Pancreas (tissue), 10 donors: ENCODE measurements around the gene TCF3. TPM values are rescaled to one million over a fixed set of nuclear protein-coding genes. Genes with fewer than 3 reads are reported as not detected.
A peak's percentile ranks its signal among the peaks of the same experiment; 100 is the strongest.

Source experiments
- ATAC-seq, 4 donors: fragments of 200-7000 bp; cut with Tn5 transposase; one replicate each; pipeline versions ENCODE4 v1.8.0 to v1.9.1; 2020; ENCODE audit warnings: mild to moderate bottlenecking in 4 of 4, moderate library complexity in 4 of 4
- DNase-seq, 6 donors: peaks; one replicate each; pipeline ENCODE4 v3.0.0-alpha.2; 2020
- FAIRE-seq: peaks from 2 replicates; lab custom pipeline; 2012; peaks lifted over from hg19 to GRCh38; lab: Jason Lieb, UNC
- H3K27ac ChIP-seq, 4 donors: fragments of 200-600 bp; sonication (generic); 1 replicate in 3 of 4; 2 replicates in 1 of 4; pipeline versions ENCODE4 v1.5.0 to v1.8.0; 2020
- H3K27me3 ChIP-seq, 4 donors: fragments of 200-600 bp; one replicate each; pipeline ENCODE4 v1.8.0; 2021
- H3K36me3 ChIP-seq, 3 donors: fragments of 200-600 bp; sonication (generic) in 1 of 3; one replicate each; pipeline versions ENCODE4 v1.5.0 to v1.8.0; 2020 to 2021
- H3K4me1 ChIP-seq, 3 donors: fragments of 200-600 bp; one replicate each; pipeline ENCODE4 v1.8.0; 2021
- H3K4me3 ChIP-seq, 4 donors: fragments of 200-600 bp; sonication (generic) in 2 of 4; one replicate each; pipeline versions ENCODE4 v1.5.0 to v1.8.0; 2020 to 2021
- H3K9me3 ChIP-seq, 4 donors: fragments of 200-600 bp; one replicate each; pipeline ENCODE4 v1.8.0; 2021
- CTCF ChIP-seq, 4 donors: fragments of 200-600 bp; sonication (generic) in 3 of 4; IDR thresholded peaks; one replicate each; pipeline versions ENCODE4 v1.5.0 to v1.8.0; 2021; ENCODE audit warnings: antibody characterized with exemption in 4 of 4
- WGBS, 2 donors: extraction: QIAGEN DNeasy Blood & Tissue Kit; methylation state at CpG; one replicate each; pipeline ENCODE4 v1.1.7; 2013; 5-methylcytosine and 5-hydroxymethylcytosine counted together
- intact Hi-C, 3 donors: fragments of 100-400 bp; cut with DNase I; formaldehyde crosslinking; loops; one replicate each; pipeline versions ENCODE4 v1.11.1 to v1.14.2; 2022
- polyA plus RNA-seq, 2 donors: library from polyadenylated mRNA; stranded (reverse); fragments of 200-250 nt; gene quantifications; one replicate each; pipeline ENCODE4 v1.2.3, GENCODE V29; 2013
- total RNA-seq, 6 donors: library from RNA; stranded (reverse); fragmentation: NEBNext Ultra II Directional in 4 of 6; extraction: Animal tissue kit (Norgen Biotek cat#: 25700) in 4 of 6; gene quantifications; one replicate each; pipeline versions ENCODE4 v1.2.1 to v1.2.4, GENCODE V29; 2021 to 2023
- donor health status: healthy with polysubstance abuse.
- donor health status: DM: no; HTN: no; CAD: no; lungs with moderate emphysema.
- donor health status: DM: no; HTN: no; CAD: no.
- donor health status: control.
- donor health status: control.
- donor health status: Bipolar disorder and iron deficiency.
- donor health status: DM: yes; HTN: yes; CAD: no.
- donor health status: DM: no; HTN: no; CAD: no.
- donor health status: DM: no; HTN: no; CAD: no.
- donor health status: DM: yes; HTN: yes; CAD: no.

TCF3 gene
- total and polyA plus RNA-seq, 8 donors, result 19.8 to 41.9 (median 26.7) TPM

- no peaks in the 10 kb centered on the region for H3K4me1 ChIP-seq
- ATAC-seq (no peak), FAIRE-seq (no peak), DNase-seq (peak in 1 of 6 donors; percentile 65)
- no peak for TF ChIP-seq CTCF (IDR thresholded peaks at IDR 0.05)
- intact Hi-C loops, result loop anchor here in 1 of 3 donors (10.0 kb wide), 1 partner anchor 94 kb away; the partner anchor contains the start of gene TCF3
- H3K4me3 ChIP-seq, result no peak overlapping the region
- H3K27me3 ChIP-seq, result no peaks in the 10 kb centered on the region
- no peaks in the 10 kb centered on the region for H3K36me3 ChIP-seq
- 82% methylated on average over 25 of the region's 25 CpGs for WGBS, 2 donors
- H3K27ac ChIP-seq, result no peak overlapping the region
- no peaks in the 10 kb centered on the region for H3K9me3 ChIP-seq
These were observed 92.0 kb downstream of the TCF3 start for GRCh38 chr19:1560286-1560882.

Other genes with a start within 250 kb of the TCF3 start
- 10 to 100 TPM; 35.3 to 67.4 (median 48.7) TPM for gene DAZAP1, start 245.0 kb downstream of the TCF3 start, total RNA-seq
- gene DAZAP1, start 245.0 kb downstream of the TCF3 start, polyA plus RNA-seq, result 10 to 100 TPM; 63.8 to 64.4 TPM
- 1,000 to 10,000 TPM in 1 of 6 donors, 100 to 1,000 TPM in 5; 596 to 1,125 (median 797) TPM for gene RPS15, start 214.2 kb downstream of the TCF3 start, total RNA-seq
- gene RPS15, start 214.2 kb downstream of the TCF3 start, polyA plus RNA-seq, result 1,000 to 10,000 TPM; 1,641 to 1,709 TPM
- under 1 TPM in 5 of 6 donors, not detected in 1; 0.04 to 0.23 (median 0.06) TPM for gene APC2, start 202.5 kb downstream of the TCF3 start, total RNA-seq
- gene APC2, start 202.5 kb downstream of the TCF3 start, polyA plus RNA-seq, result under 1 TPM; 0.05 to 0.27 TPM
- gene C19orf25, start 173.4 kb downstream of the TCF3 start, total RNA-seq, result 10 to 100 TPM; 10.7 to 19.3 (median 13.4) TPM
- 10 to 100 TPM; 21.5 to 39.0 TPM for gene C19orf25, start 173.4 kb downstream of the TCF3 start, polyA plus RNA-seq
- 1 to 10 TPM; 1.5 to 2.7 (median 2.3) TPM for gene PCSK4, start 162.3 kb downstream of the TCF3 start, total RNA-seq
- gene PCSK4, start 162.3 kb downstream of the TCF3 start, polyA plus RNA-seq, result 10 to 100 TPM in 1 of 2 donors, 1 to 10 TPM in 1; 9.9 to 11.5 TPM
- gene REEP6, start 161.4 kb downstream of the TCF3 start, total RNA-seq, result 10 to 100 TPM; 12.6 to 22.0 (median 16.9) TPM
- gene REEP6, start 161.4 kb downstream of the TCF3 start, polyA plus RNA-seq, result 10 to 100 TPM; 14.5 to 24.1 TPM
- gene ADAMTSL5, start 139.6 kb downstream of the TCF3 start, total RNA-seq, result 1 to 10 TPM in 2 of 6 donors, under 1 TPM in 4; 0.23 to 4.0 (median 0.72) TPM
- gene ADAMTSL5, start 139.6 kb downstream of the TCF3 start, polyA plus RNA-seq, result under 1 TPM; 0.52 to 0.53 TPM
- gene PLK5, start 128.5 kb downstream of the TCF3 start, total RNA-seq, result not detected
- under 1 TPM; 0.11 to 0.23 TPM for gene PLK5, start 128.5 kb downstream of the TCF3 start, polyA plus RNA-seq
- 10 to 100 TPM in 4 of 6 donors, 1 to 10 TPM in 2; 8.1 to 21.2 (median 10.3) TPM for gene MEX3D, start 84.3 kb downstream of the TCF3 start, total RNA-seq
- 1 to 10 TPM; 2.6 to 4.3 TPM for gene MEX3D, start 84.3 kb downstream of the TCF3 start, polyA plus RNA-seq
- 10 to 100 TPM; 17.4 to 38.2 (median 26.4) TPM for gene MBD3, start 59.8 kb downstream of the TCF3 start, total RNA-seq
- gene MBD3, start 59.8 kb downstream of the TCF3 start, polyA plus RNA-seq, result 100 to 1,000 TPM in 1 of 2 donors, 10 to 100 TPM in 1; 77.9 to 113 TPM
- 10 to 100 TPM; 40.5 to 89.4 (median 75.5) TPM for gene UQCR11, start 47.2 kb downstream of the TCF3 start, total RNA-seq
- gene UQCR11, start 47.2 kb downstream of the TCF3 start, polyA plus RNA-seq, result 10 to 100 TPM; 49.3 to 72.3 TPM
- gene ONECUT3, start 100.9 kb upstream of the TCF3 start, total RNA-seq, result under 1 TPM in 1 of 6 donors, not detected in 5; 0.13 TPM
- gene ONECUT3, start 100.9 kb upstream of the TCF3 start, polyA plus RNA-seq, result not detected
- gene ATP8B3, start 159.7 kb upstream of the TCF3 start, total RNA-seq, result 1 to 10 TPM in 1 of 6 donors, under 1 TPM in 5; 0.32 to 1.1 (median 0.52) TPM
- gene ATP8B3, start 159.7 kb upstream of the TCF3 start, polyA plus RNA-seq, result under 1 TPM; 0.56 to 0.95 TPM
- gene REXO1, start 195.9 kb upstream of the TCF3 start, total RNA-seq, result 10 to 100 TPM; 10.5 to 16.6 (median 15.1) TPM
- gene REXO1, start 195.9 kb upstream of the TCF3 start, polyA plus RNA-seq, result 10 to 100 TPM; 29.5 to 42.2 TPM
- 10 to 100 TPM in 1 of 6 donors, 1 to 10 TPM in 5; 4.3 to 10.4 (median 7.9) TPM for gene KLF16, start 211.0 kb upstream of the TCF3 start, total RNA-seq
- 1 to 10 TPM; 5.1 to 8.2 TPM for gene KLF16, start 211.0 kb upstream of the TCF3 start, polyA plus RNA-seq
- gene ABHD17A, start 232.9 kb upstream of the TCF3 start, total RNA-seq, result 10 to 100 TPM; 21.1 to 30.8 (median 24.4) TPM
- gene ABHD17A, start 232.9 kb upstream of the TCF3 start, polyA plus RNA-seq, result 10 to 100 TPM; 62.4 to 71.0 TPM